VCaP (cell line): ENCODE results near the gene RCOR2.

Experiments
- H3K27ac ChIP-seq: fragments of 450-650 bp; 2 replicates; pipeline ENCODE4 v1.5.1; 2017
- CTCF ChIP-seq: fragments of 450-650 bp; conservative IDR thresholded peaks from 2 replicates; pipeline ENCODE4 v1.5.1; 2017; ENCODE audit warnings: mild to moderate bottlenecking, moderate library complexity

Gene RCOR2

GRCh38 chr11:63922673-63923192 is 5.8 kb upstream of the RCOR2 start:
- no peak overlapping the region for H3K27ac ChIP-seq
- TF ChIP-seq CTCF: no peak

GRCh38 chr11:63920939-63921417 is 4.0 kb upstream of the RCOR2 start:
- TF ChIP-seq CTCF: no peak
- no peak overlapping the region for H3K27ac ChIP-seq

GRCh38 chr11:63920126-63920938 is 3.4 kb upstream of the RCOR2 start:
- TF ChIP-seq CTCF: no peak
- no peak overlapping the region for H3K27ac ChIP-seq

GRCh38 chr11:63919267-63920125 is 2.5 kb upstream of the RCOR2 start:
- no peak overlapping the region; the same call in 1 of the 2 replicates for H3K27ac ChIP-seq
- TF ChIP-seq CTCF: no peak

- TF ChIP-seq CTCF: no peak
- H3K27ac ChIP-seq: peak overlapping the region; percentile 82
These were observed 1.7 kb upstream of the RCOR2 start for GRCh38 chr11:63918507-63919191.

- TF ChIP-seq CTCF: no peak
- H3K27ac ChIP-seq: peak overlapping the region; percentile 82
These were observed 935 bp upstream of the RCOR2 start for GRCh38 chr11:63917692-63918506.
